ENCODE results near the gene GRHL3.

Gene GRHL3

GRCh38 chr1:24323281-24323680, 4.1 kb downstream of the GRHL3 start:
- no peak for DNase-seq (ENCODE audit: low read depth)
- H3K4me3 ChIP-seq (ENCODE audit: low read depth, low read length), result no peak overlapping the region
- TF ChIP-seq, protein P1, sequence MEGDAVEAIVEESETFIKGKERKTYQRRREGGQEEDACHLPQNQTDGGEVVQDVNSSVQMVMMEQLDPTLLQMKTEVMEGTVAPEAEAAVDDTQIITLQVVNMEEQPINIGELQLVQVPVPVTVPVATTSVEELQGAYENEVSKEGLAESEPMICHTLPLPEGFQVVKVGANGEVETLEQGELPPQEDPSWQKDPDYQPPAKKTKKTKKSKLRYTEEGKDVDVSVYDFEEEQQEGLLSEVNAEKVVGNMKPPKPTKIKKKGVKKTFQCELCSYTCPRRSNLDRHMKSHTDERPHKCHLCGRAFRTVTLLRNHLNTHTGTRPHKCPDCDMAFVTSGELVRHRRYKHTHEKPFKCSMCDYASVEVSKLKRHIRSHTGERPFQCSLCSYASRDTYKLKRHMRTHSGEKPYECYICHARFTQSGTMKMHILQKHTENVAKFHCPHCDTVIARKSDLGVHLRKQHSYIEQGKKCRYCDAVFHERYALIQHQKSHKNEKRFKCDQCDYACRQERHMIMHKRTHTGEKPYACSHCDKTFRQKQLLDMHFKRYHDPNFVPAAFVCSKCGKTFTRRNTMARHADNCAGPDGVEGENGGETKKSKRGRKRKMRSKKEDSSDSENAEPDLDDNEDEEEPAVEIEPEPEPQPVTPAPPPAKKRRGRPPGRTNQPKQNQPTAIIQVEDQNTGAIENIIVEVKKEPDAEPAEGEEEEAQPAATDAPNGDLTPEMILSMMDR (conservative IDR thresholded peaks at IDR 0.05; ENCODE audit: low read depth, low read length), result no peak

GRCh38 chr1:24324903-24325302, 5.7 kb downstream of the GRHL3 start:
- TF ChIP-seq, protein P1 (conservative IDR thresholded peaks at IDR 0.05; ENCODE audit: low read depth, low read length), result no peak

DNA sequence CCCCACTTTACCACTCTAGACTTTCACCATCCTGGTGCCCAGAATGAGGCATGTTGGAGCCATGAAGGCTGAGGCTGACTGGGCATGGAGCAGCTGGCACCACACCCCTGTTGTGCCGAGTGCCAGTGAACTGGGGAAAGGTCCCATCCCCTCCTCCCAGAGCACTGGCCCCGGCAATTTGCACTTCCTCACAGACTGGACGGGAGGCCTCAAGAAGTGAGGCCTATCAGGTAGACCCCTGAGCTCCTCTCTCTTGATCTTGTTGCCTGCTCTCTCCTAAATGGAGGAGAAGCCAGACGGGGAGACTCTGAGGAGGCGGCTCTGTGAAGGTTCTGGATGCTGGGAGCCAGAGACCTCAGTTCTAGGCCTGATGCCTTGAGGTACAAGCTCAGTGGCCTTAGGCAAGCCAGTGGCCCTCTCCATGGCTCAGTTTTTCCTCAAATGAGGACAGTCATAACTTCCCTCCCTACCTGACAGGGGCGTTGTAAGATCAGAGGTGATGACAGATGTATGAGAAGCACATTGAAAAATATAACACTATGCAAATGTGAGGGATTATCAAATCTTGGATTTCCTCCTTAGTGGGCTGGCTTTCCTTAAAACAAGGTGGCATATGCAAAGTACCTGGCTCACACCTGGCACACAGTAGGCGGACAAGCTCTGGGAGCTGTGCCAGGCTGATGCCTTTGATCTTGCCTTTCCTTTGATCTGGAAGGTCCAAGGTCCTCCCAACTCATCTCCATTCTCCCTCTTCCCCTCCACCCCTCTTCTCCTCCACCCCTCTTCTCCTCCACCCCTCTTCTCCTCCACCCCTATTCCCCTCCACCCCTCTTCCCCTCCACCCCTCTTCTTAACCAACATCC, 6.7 kb downstream of the GRHL3 start:
- TF ChIP-seq, protein P1 (conservative IDR thresholded peaks at IDR 0.05; ENCODE audit: low read depth, low read length), result no peak
- DNase-seq (ENCODE audit: low read depth), result no peak
- no peak overlapping the region for H3K4me3 ChIP-seq (ENCODE audit: low read depth, low read length)

More at GRCh38 chr1:24324903-24325302, 5.7 kb downstream of the GRHL3 start:
- DNase-seq (ENCODE audit: low read depth), result no peak
- H3K4me3 ChIP-seq (ENCODE audit: low read depth, low read length), result no peak overlapping the region

DNA sequence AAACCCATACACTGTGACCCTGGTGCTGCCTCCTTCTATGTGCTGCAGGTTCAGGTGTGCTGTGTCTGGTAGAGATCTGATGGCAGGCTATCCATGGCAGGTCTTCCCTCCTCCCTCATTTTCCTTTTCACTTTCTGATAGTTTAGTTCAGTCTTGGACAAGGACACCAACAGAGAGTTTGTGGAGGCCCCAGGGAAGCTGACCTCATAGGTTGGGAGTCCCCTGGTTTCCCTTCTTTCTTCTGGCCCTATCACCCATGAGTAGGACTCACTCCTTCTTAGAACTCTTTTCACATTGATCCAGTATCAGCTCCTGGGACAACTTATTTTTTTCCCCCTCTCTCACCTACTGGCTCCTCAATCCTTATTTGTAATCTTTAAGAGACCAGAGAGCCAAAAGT, 8.3 kb downstream of the GRHL3 start:
- no peak overlapping the region for H3K4me3 ChIP-seq (ENCODE audit: low read depth, low read length)
- TF ChIP-seq, protein P1 (conservative IDR thresholded peaks at IDR 0.05; ENCODE audit: low read depth, low read length), result no peak
- DNase-seq (ENCODE audit: low read depth), result no peak

DNA sequence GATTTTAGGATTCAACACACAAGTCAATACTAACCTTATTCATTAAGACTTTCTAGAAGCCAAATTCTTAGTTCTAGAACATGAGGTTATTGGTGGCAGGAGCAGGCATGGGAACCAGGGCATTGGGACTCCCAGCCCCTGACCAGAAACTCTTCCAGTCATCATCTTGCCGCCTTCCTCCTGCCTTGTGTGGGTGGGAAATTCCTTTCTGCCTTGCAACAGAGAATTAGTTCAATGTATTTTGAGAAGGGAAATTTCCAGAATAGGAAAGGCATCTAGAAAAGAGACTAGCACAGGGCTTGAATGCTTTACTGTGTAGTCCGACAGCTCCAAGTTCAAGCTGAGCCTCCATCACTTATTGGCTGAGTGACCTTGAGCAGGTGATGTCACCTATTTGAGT, 8.7 kb downstream of the GRHL3 start:
- TF ChIP-seq, protein P1 (conservative IDR thresholded peaks at IDR 0.05; ENCODE audit: low read depth, low read length), result no peak
- H3K4me3 ChIP-seq (ENCODE audit: low read depth, low read length), result no peak overlapping the region
- DNase-seq (ENCODE audit: low read depth), result peak; percentile 43

DNA sequence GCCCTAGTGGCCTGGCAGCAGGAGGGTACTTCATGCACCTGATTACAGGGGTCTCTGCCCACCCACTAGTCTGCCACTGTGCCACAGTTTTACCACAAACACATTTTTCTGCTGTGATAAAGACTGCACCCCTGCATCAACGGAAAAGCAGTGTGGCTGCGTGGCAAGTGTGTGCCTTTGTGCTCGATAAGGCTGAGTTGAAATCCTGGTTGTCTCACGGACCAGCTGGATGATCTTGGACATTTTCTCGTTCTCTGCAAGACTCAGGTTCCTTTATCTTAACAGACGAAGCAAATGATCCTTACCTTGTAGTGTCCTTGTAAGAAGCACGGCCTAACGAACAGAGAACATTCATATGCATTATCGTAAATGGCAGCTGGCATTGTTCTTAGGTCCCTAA, 10.2 kb downstream of the GRHL3 start:
- H3K4me3 ChIP-seq (ENCODE audit: low read depth, low read length), result no peak overlapping the region
- DNase-seq (ENCODE audit: low read depth), result no peak
- TF ChIP-seq, protein P1 (conservative IDR thresholded peaks at IDR 0.05; ENCODE audit: low read depth, low read length), result no peak
